ENCODE data around the gene PKDREJ. TPM values are rescaled to one million over a fixed set of nuclear protein-coding genes. Genes with fewer than 3 reads are reported as not detected.

The PKDREJ gene
- total RNA-seq, 1 experiment from 2014 or later = not detected

Other genes starting within 250 kb of the PKDREJ start
- 1.3 and 1.7 TPM in 2 replicates for gene PPARA, start 112.8 kb downstream of the PKDREJ start, total RNA-seq (2014; rRNA removed; shearing (Covaris generic))
- gene CDPF1, start 13.1 kb downstream of the PKDREJ start, total RNA-seq (2014; rRNA removed; shearing (Covaris generic)) = 14.3 and 19.9 TPM in 2 replicates
- 26.2 and 30.6 TPM in 2 replicates for gene TTC38, start 4.7 kb upstream of the PKDREJ start, total RNA-seq (2014; rRNA removed; shearing (Covaris generic))
- gene GTSE1, start 33.5 kb upstream of the PKDREJ start, total RNA-seq (2014; rRNA removed; shearing (Covaris generic)) = 21.1 and 27.8 TPM in 2 replicates
- gene TRMU, start 72.4 kb upstream of the PKDREJ start, total RNA-seq (2014; rRNA removed; shearing (Covaris generic)) = 60.4 and 77.4 TPM in 2 replicates